Activated T-helper 17 cell treated with anti-CD3 and anti-CD28 coated beads, Interleukin-2, amount 50 U/mL, for 72 hours (primary cell): ENCODE results near the gene TRPM1. TPM values are rescaled to one million over a fixed set of nuclear protein-coding genes. Genes with fewer than 3 reads are reported as not detected.

Experiments
- ATAC-seq: fragments of 150-1000 bp; cut with Tn5 transposase; replicated peaks from 2 replicates; pipeline ENCODE4 v1.10.0; 2021; ENCODE audit warnings: mild to moderate bottlenecking, moderate library complexity
- H3K27ac Mint-ChIP-seq: one replicate; pipeline ENCODE4 v1.8.0; 2022; ENCODE audit warnings: mixed read lengths
- H3K27me3 Mint-ChIP-seq: one replicate; pipeline ENCODE4 v1.8.0; 2022; ENCODE audit warnings: mixed read lengths
- H3K36me3 Mint-ChIP-seq: one replicate; pipeline ENCODE4 v1.8.0; 2022; ENCODE audit warnings: low read depth, mild to moderate bottlenecking, mixed read lengths
- H3K4me1 Mint-ChIP-seq: one replicate; pipeline ENCODE4 v1.8.0; 2022; ENCODE audit warnings: mixed read lengths
- H3K4me3 Mint-ChIP-seq: one replicate; pipeline ENCODE4 v1.8.0; 2022; ENCODE audit warnings: mild to moderate bottlenecking, mixed read lengths
- H3K9me3 Mint-ChIP-seq: one replicate; pipeline ENCODE4 v1.8.0; 2022; ENCODE audit warnings: mixed read lengths
- total RNA-seq, 2 donors: library from RNA; stranded (reverse); gene quantifications; one replicate each; pipeline ENCODE4 v1.2.3, GENCODE V29; 2022

TRPM1 gene
- total RNA-seq, 2 donors from 2014 or later, result not detected

- Mint-ChIP-seq H3K36me3 (no peaks in the 10 kb centered on the region), H3K4me1 (no peaks in the 10 kb centered on the region), H3K27ac (no peak overlapping the region), H3K4me3 (no peak overlapping the region), H3K9me3 (no peaks in the 10 kb centered on the region), H3K27me3 (peaks cover 10% of the 10 kb centered on the region)
- no peak for ATAC-seq
Measured at GRCh38 chr15:31037731-31038477, 63.6 kb downstream of the TRPM1 start.

GRCh38 chr15:31036783-31037182 lies 64.7 kb downstream of the TRPM1 start:
- H3K27me3 Mint-ChIP-seq, result peaks cover 3% of the 10 kb centered on the region
- no peak for ATAC-seq
- no peaks in the 10 kb centered on the region for H3K9me3 Mint-ChIP-seq
- H3K27ac Mint-ChIP-seq, result no peak overlapping the region
- no peaks in the 10 kb centered on the region for H3K36me3 Mint-ChIP-seq
- H3K4me3 Mint-ChIP-seq, result no peak overlapping the region
- no peaks in the 10 kb centered on the region for H3K4me1 Mint-ChIP-seq

GRCh38 chr15:31035610-31036009 lies 65.9 kb downstream of the TRPM1 start:
- ATAC-seq, result no peak
- Mint-ChIP-seq H3K4me3 (no peak overlapping the region), H3K27me3 (peaks cover 3% of the 10 kb centered on the region), H3K4me1 (no peaks in the 10 kb centered on the region), H3K36me3 (no peaks in the 10 kb centered on the region), H3K27ac (no peak overlapping the region), H3K9me3 (no peaks in the 10 kb centered on the region)

- Mint-ChIP-seq H3K27me3 (peaks cover 4% of the 10 kb centered on the region), H3K4me1 (no peaks in the 10 kb centered on the region), H3K27ac (no peak overlapping the region), H3K9me3 (no peaks in the 10 kb centered on the region), H3K36me3 (no peaks in the 10 kb centered on the region), H3K4me3 (no peak overlapping the region)
- no peak for ATAC-seq
Measured at GRCh38 chr15:31034152-31034551, 67.4 kb downstream of the TRPM1 start.

- H3K27ac Mint-ChIP-seq, result no peak overlapping the region
- H3K36me3 Mint-ChIP-seq, result no peaks in the 10 kb centered on the region
- no peak overlapping the region for H3K4me3 Mint-ChIP-seq
- ATAC-seq, result no peak
- H3K4me1 Mint-ChIP-seq, result no peaks in the 10 kb centered on the region
- H3K9me3 Mint-ChIP-seq, result no peaks in the 10 kb centered on the region
- H3K27me3 Mint-ChIP-seq, result peaks cover 8% of the 10 kb centered on the region
Measured at GRCh38 chr15:31032961-31033371, 68.6 kb downstream of the TRPM1 start.

GRCh38 chr15:31031471-31032067 lies 70.0 kb downstream of the TRPM1 start:
- no peak overlapping the region for H3K4me3 Mint-ChIP-seq
- H3K4me1 Mint-ChIP-seq, result no peaks in the 10 kb centered on the region
- no peaks in the 10 kb centered on the region for H3K36me3 Mint-ChIP-seq
- peaks cover 6% of the 10 kb centered on the region for H3K27me3 Mint-ChIP-seq
- peak; percentile 42 for ATAC-seq
- H3K9me3 Mint-ChIP-seq, result no peaks in the 10 kb centered on the region
- no peak overlapping the region for H3K27ac Mint-ChIP-seq

GRCh38 chr15:31027910-31028578 lies 73.5 kb downstream of the TRPM1 start:
- Mint-ChIP-seq H3K27me3 (peaks cover 17% of the 10 kb centered on the region), H3K4me1 (no peaks in the 10 kb centered on the region), H3K9me3 (no peaks in the 10 kb centered on the region), H3K36me3 (no peaks in the 10 kb centered on the region), H3K4me3 (no peak overlapping the region), H3K27ac (no peak overlapping the region)
- no peak for ATAC-seq

GRCh38 chr15:31025996-31026395 lies 75.5 kb downstream of the TRPM1 start:
- Mint-ChIP-seq H3K27ac (no peak overlapping the region), H3K4me1 (no peaks in the 10 kb centered on the region), H3K9me3 (no peaks in the 10 kb centered on the region), H3K4me3 (no peak overlapping the region), H3K27me3 (peaks cover 20% of the 10 kb centered on the region), H3K36me3 (no peaks in the 10 kb centered on the region)
- ATAC-seq, result no peak

GRCh38 chr15:31024979-31025378 lies 76.5 kb downstream of the TRPM1 start:
- H3K4me1 Mint-ChIP-seq, result no peaks in the 10 kb centered on the region
- H3K9me3 Mint-ChIP-seq, result no peaks in the 10 kb centered on the region
- peaks cover 20% of the 10 kb centered on the region for H3K27me3 Mint-ChIP-seq
- no peak for ATAC-seq
- no peak overlapping the region for H3K27ac Mint-ChIP-seq
- no peak overlapping the region for H3K4me3 Mint-ChIP-seq
- H3K36me3 Mint-ChIP-seq, result no peaks in the 10 kb centered on the region

GRCh38 chr15:31024330-31024729 lies 77.2 kb downstream of the TRPM1 start:
- no peaks in the 10 kb centered on the region for H3K9me3 Mint-ChIP-seq
- no peaks in the 10 kb centered on the region for H3K36me3 Mint-ChIP-seq
- peaks cover 20% of the 10 kb centered on the region for H3K27me3 Mint-ChIP-seq
- H3K27ac Mint-ChIP-seq, result no peak overlapping the region
- no peaks in the 10 kb centered on the region for H3K4me1 Mint-ChIP-seq
- no peak overlapping the region for H3K4me3 Mint-ChIP-seq
- ATAC-seq, result no peak

GRCh38 chr15:31023841-31024240 lies 77.7 kb downstream of the TRPM1 start:
- no peaks in the 10 kb centered on the region for H3K9me3 Mint-ChIP-seq
- ATAC-seq, result no peak
- no peaks in the 10 kb centered on the region for H3K4me1 Mint-ChIP-seq
- no peaks in the 10 kb centered on the region for H3K36me3 Mint-ChIP-seq
- H3K27me3 Mint-ChIP-seq, result peaks cover 20% of the 10 kb centered on the region
- no peak overlapping the region for H3K27ac Mint-ChIP-seq
- no peak overlapping the region for H3K4me3 Mint-ChIP-seq

- H3K27me3 Mint-ChIP-seq, result peaks cover 18% of the 10 kb centered on the region
- no peak overlapping the region for H3K4me3 Mint-ChIP-seq
- H3K36me3 Mint-ChIP-seq, result no peaks in the 10 kb centered on the region
- ATAC-seq, result no peak
- H3K27ac Mint-ChIP-seq, result no peak overlapping the region
- H3K4me1 Mint-ChIP-seq, result no peaks in the 10 kb centered on the region
- no peaks in the 10 kb centered on the region for H3K9me3 Mint-ChIP-seq
Measured at GRCh38 chr15:31021067-31021665, 80.4 kb downstream of the TRPM1 start.

- no peak for ATAC-seq
- H3K36me3 Mint-ChIP-seq, result no peaks in the 10 kb centered on the region
- H3K4me1 Mint-ChIP-seq, result no peaks in the 10 kb centered on the region
- H3K9me3 Mint-ChIP-seq, result no peaks in the 10 kb centered on the region
- peaks cover 19% of the 10 kb centered on the region for H3K27me3 Mint-ChIP-seq
- H3K4me3 Mint-ChIP-seq, result no peak overlapping the region
- H3K27ac Mint-ChIP-seq, result no peak overlapping the region
Measured at GRCh38 chr15:31020542-31020941, 81.0 kb downstream of the TRPM1 start.

- Mint-ChIP-seq H3K36me3 (no peaks in the 10 kb centered on the region), H3K4me3 (no peak overlapping the region), H3K27me3 (peaks cover 18% of the 10 kb centered on the region), H3K9me3 (no peaks in the 10 kb centered on the region), H3K4me1 (no peaks in the 10 kb centered on the region), H3K27ac (no peak overlapping the region)
- no peak for ATAC-seq
Measured at GRCh38 chr15:31019986-31020385, 81.5 kb downstream of the TRPM1 start.

GRCh38 chr15:31017311-31017710 lies 84.2 kb downstream of the TRPM1 start:
- no peak for ATAC-seq

More at GRCh38 chr15:31017311-31017710, 84.2 kb downstream of the TRPM1 start:
- Mint-ChIP-seq H3K36me3 (no peaks in the 10 kb centered on the region), H3K9me3 (peaks cover 5% of the 10 kb centered on the region), H3K27ac (no peak overlapping the region), H3K4me1 (no peaks in the 10 kb centered on the region), H3K27me3 (peaks cover 19% of the 10 kb centered on the region), H3K4me3 (no peak overlapping the region)
